A549 (cell line): ENCODE measurements around the gene IGSF22.

Experiments used
- CTCF ChIP-seq: fragments of >200 bp; sonication (Bioruptor Twin); formaldehyde crosslinking; IDR thresholded peaks from 3 replicates; pipeline ENCODE4 v1.5.1; 2016
- ESRRA ChIP-seq: fragments of 150-350 bp; IDR thresholded peaks from 2 replicates; pipeline ENCODE4 v1.6.1; 2014; ENCODE audit warnings: mild to moderate bottlenecking, low read length, borderline replicate concordance
- MYC ChIP-seq: IDR thresholded peaks from 2 replicates; pipeline ENCODE4 v1.6.1; 2012; ENCODE audit warnings: mild to moderate bottlenecking, inconsistent platforms, low read length, improper control_type of control experiment, borderline replicate concordance
- POLR2A ChIP-seq: IDR thresholded peaks from 2 replicates; pipeline ENCODE4 v1.6.1; 2012; ENCODE audit warnings: mild to moderate bottlenecking, low read length
- RCOR1 ChIP-seq: fragments of 150-350 bp; IDR thresholded peaks from 2 replicates; pipeline ENCODE4 v1.6.1; 2014; ENCODE audit warnings: antibody characterized with exemption, low read length, low read depth
- SREBF2 ChIP-seq: fragments of 450-650 bp; IDR thresholded peaks from 2 replicates; pipeline ENCODE4 v1.6.1; 2014; ENCODE audit warnings: mild to moderate bottlenecking, moderate library complexity
- TF ChIP-seq, protein P1 (sequence below): IDR thresholded peaks from 2 replicates; pipeline ENCODE4 v1.6.1; 2012

DNA sequence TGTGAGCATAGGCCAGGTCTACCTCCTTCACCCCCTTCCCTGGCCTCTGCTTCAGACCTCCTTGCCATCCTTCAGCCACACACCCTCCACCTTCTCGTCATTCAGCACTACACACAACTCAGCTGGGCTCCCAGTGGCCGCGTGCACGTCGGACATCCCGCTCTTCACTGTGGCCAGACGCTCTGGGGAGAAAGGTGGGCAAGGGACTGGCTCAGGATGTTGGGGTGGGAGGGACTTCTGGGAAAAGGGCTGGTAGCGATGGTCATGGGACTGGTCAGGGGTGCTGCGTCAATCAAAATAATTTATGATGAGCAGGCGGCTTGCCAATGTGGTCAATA is 11.6 kb downstream of the IGSF22 start:
- TF ChIP-seq POLR2A: no peak
- no peak for TF ChIP-seq SREBF2
- no peak for TF ChIP-seq CTCF
- no peak for TF ChIP-seq MYC
- TF ChIP-seq, protein P1, sequence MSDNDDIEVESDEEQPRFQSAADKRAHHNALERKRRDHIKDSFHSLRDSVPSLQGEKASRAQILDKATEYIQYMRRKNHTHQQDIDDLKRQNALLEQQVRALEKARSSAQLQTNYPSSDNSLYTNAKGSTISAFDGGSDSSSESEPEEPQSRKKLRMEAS: no peak
- TF ChIP-seq RCOR1: no peak
- no peak for TF ChIP-seq ESRRA
